NCI-H1694 (cell line): ENCODE results near the gene ERICH2.

Source experiments
- DNase-seq: peaks from one replicate; lab custom pipeline; 2025; lab: John Stamatoyannopoulos, UW

The ERICH2 gene

DNA sequence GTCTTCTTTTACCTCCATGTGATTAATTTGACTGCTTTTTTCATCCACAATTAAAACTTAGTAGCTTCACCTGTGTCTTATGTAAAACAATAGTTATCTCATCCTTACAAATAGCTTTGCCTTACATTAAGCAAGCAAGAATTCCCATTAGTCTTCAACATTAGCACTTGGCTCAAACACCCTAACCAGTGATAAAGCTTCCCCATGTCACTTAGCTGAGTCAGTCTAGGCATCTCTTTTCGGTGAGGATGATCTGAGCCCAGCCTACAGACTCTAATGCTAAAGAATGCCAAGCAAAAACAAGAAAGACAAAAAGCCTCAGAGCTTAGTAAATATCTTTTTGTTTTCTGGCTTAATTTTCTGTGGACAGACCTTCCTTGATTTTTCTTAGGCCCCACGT, 72.6 kb downstream of the ERICH2 start:
- no peak for DNase-seq

DNA sequence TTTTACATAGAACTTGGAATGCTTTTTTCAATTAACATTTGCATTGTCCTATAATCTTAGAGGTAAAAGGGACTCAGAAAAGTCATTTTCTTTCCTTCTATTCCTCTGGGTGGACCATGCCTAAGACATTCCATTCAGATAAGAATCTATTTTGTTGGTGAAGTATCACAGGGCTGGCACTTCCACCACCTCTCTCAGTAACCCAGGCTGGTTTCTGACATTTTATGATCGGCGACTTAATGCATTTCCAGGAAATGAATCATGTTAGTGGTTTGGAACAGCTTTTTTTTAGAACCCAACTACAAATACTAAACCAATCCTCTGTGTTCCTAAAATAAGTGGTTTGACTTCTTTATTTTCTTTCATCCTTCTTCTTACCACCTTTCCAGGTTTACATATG, 73.5 kb downstream of the ERICH2 start:
- DNase-seq, result no peak

DNA sequence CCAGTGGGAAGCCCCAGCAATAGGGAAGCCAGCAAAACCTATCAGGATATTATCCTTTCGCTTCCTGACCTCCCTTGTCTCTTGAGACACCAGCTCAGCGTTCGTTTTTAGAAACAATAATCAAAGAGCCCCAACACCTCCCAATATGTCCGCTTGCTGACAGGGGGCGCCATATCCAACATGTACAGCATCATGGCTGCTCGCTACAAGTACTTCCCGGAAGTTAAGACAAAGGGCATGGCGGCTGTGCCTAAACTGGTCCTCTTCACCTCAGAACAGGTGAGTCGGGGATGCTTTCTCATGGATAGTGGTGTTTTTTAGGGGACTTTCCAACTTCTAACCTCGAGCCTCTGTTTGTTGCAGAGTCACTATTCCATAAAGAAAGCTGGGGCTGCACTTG, 75.2 kb downstream of the ERICH2 start:
- DNase-seq, result no peak

DNA sequence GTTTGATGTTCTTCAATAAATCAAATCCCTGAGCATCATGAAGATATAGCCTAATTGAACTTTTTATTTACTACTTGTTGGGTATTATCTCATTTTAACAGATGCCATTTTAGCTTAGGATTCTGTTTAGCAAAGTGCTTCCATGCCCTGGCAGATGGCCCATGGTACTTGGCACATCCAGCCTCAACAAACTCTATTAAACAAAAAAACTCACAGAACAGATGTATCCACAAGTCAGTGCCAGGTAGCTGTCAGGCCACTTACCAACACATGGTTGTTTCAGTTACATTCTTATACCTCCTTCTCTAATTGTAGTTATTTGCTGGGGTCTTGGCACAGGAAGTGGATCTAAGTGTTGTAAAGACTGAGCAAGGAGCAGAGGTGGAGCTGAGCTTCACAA, 76.1 kb downstream of the ERICH2 start:
- peak; percentile 89 for DNase-seq

DNA sequence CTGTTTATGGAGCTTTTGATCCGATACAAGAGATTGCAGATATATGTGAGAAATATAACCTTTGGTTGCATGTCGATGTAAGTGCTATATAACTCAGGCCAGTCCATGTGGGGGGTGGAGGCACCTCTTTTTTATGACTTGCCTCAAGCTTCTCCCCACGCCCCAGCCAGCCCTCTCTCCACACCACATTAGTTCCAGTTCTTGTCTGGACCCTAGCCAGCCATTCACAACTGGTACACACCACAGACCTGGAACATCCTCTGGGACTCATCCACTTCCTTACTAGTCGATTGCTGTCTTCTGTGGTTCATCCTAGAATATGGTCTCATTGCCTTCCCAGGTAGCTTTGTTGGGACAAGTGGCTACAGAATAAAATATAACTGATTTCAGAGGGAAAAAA, 77.5 kb downstream of the ERICH2 start:
- DNase-seq, result no peak
